ENCODE results near the gene PGLYRP2. TPM values are rescaled to one million over a fixed set of nuclear protein-coding genes. Genes with fewer than 3 reads are reported as not detected.

Gene PGLYRP2
- total RNA-seq, 1 donor from 2014 or later = not detected

- TF ChIP-seq, protein P1, sequence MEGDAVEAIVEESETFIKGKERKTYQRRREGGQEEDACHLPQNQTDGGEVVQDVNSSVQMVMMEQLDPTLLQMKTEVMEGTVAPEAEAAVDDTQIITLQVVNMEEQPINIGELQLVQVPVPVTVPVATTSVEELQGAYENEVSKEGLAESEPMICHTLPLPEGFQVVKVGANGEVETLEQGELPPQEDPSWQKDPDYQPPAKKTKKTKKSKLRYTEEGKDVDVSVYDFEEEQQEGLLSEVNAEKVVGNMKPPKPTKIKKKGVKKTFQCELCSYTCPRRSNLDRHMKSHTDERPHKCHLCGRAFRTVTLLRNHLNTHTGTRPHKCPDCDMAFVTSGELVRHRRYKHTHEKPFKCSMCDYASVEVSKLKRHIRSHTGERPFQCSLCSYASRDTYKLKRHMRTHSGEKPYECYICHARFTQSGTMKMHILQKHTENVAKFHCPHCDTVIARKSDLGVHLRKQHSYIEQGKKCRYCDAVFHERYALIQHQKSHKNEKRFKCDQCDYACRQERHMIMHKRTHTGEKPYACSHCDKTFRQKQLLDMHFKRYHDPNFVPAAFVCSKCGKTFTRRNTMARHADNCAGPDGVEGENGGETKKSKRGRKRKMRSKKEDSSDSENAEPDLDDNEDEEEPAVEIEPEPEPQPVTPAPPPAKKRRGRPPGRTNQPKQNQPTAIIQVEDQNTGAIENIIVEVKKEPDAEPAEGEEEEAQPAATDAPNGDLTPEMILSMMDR (IDR thresholded peaks at IDR 0.05) = no peak
- intact Hi-C loops (cut with DNase I) = no loop called here
- peak; percentile 64 for DNase-seq
- Histone ChIP-seq H3K27me3 (ENCODE audit: low read depth) (peaks cover 13% of the 10 kb centered on the region), H3K4me3 (peak overlapping the region; percentile 54), H3K27ac (peak overlapping the region; percentile 80), H3K36me3 (no peaks in the 10 kb centered on the region), H3K4me1 (peaks cover 12% of the 10 kb centered on the region), H3K9me3 (no peaks in the 10 kb centered on the region)
- peak; percentile 73 to 83 for ATAC-seq
These were observed 15.4 kb downstream of the PGLYRP2 start for GRCh38 chr19:15463861-15464371.

- ATAC-seq = no peak
- H3K4me1 ChIP-seq = peaks cover 5% of the 10 kb centered on the region
- no peaks in the 10 kb centered on the region for H3K9me3 ChIP-seq
- intact Hi-C loops (cut with DNase I) = no loop called here
- no peak overlapping the region for H3K4me3 ChIP-seq
- TF ChIP-seq, protein P1 (IDR thresholded peaks at IDR 0.05) = no peak
- H3K27ac ChIP-seq = no peak overlapping the region
- H3K36me3 ChIP-seq = no peaks in the 10 kb centered on the region
- no peak for DNase-seq
- peaks cover 24% of the 10 kb centered on the region for H3K27me3 ChIP-seq (ENCODE audit: low read depth)
These were observed 17.6 kb downstream of the PGLYRP2 start for GRCh38 chr19:15461694-15462093.

DNA sequence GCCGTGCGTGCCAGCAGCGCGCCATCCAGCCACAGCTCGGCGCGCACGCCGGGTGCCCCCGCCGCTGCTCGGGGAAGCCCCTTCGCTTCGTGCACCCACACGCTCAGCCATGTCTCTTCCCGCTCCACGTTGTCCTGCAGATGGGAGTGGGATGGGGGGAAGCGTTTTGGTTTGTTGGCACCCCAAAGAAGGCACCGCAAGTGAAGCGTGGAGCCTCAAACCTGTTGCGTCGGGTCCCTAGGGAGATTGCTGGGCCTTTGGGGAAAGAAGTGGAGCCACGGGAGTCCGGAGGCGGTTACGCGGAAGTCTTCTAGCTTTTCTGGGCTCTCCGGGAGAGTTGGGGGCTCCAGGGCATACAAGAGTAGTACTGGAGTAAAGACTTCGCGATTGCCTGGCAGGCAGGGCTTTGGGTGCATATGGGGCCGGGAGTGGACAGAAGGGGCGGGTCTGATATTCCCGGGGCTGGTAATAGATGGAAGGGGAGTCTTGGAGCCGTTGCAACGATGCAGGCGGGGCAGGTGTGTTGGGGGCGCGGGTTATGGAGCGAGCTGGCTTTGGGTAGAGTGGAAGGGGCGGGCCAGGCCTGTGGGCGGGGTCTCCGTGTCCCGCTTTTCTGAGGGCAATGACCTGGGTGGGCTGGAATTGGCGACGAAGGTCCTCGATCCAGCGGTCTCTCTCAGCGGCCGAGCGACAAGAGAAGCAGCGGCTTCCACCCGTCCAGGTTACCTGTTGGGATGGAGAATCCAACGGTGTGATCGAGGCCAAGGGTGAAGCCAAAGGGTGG, 21.4 kb downstream of the PGLYRP2 start:
- ATAC-seq (no peak), DNase-seq (no peak)
- peaks cover 6% of the 10 kb centered on the region for H3K4me1 ChIP-seq
- TF ChIP-seq, protein P1 (IDR thresholded peaks at IDR 0.05) = no peak
- H3K27ac ChIP-seq = no peak overlapping the region
- intact Hi-C loops (cut with DNase I) = no loop called here
- peaks cover 34% of the 10 kb centered on the region for H3K27me3 ChIP-seq (ENCODE audit: low read depth)
- H3K4me3 ChIP-seq = no peak overlapping the region
- no peaks in the 10 kb centered on the region for H3K9me3 ChIP-seq
- peaks cover 6% of the 10 kb centered on the region for H3K36me3 ChIP-seq

- intact Hi-C loops (cut with DNase I) = no loop called here
- H3K9me3 ChIP-seq = no peaks in the 10 kb centered on the region
- H3K27ac ChIP-seq = no peak overlapping the region
- TF ChIP-seq, protein P1 (IDR thresholded peaks at IDR 0.05) = no peak
- no peak for DNase-seq
- peaks cover 34% of the 10 kb centered on the region for H3K27me3 ChIP-seq (ENCODE audit: low read depth)
- ATAC-seq = no peak
- H3K36me3 ChIP-seq = peaks cover 6% of the 10 kb centered on the region
- H3K4me3 ChIP-seq = no peak overlapping the region
- H3K4me1 ChIP-seq = peaks cover 10% of the 10 kb centered on the region
These were observed 22.2 kb downstream of the PGLYRP2 start for GRCh38 chr19:15456871-15457700.

DNA sequence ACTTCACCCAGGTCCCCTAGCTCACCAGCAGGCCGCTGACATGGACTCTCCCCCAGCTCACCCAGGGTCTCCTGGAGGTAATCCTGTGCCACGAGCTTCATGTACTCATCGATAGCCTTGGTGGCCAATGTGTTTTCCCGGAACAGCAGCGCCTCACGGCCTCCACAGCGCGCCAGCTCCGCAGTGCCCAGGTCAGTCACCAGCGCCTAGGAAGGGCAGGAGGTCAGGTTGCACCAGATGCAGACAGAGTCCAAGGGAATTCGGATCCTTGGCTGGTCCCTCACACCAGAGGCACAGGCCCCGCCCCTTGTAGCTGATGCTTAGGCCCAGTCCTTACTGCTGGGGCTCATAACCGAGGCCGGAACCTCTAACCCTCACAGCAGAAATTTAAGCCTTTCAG, 22.9 kb downstream of the PGLYRP2 start:
- Histone ChIP-seq H3K4me3 (no peak overlapping the region), H3K4me1 (peaks cover 10% of the 10 kb centered on the region), H3K27me3 (ENCODE audit: low read depth) (peaks cover 34% of the 10 kb centered on the region), H3K9me3 (no peaks in the 10 kb centered on the region), H3K36me3 (peaks cover 6% of the 10 kb centered on the region), H3K27ac (no peak overlapping the region)
- ATAC-seq (no peak), DNase-seq (no peak)
- intact Hi-C loops (cut with DNase I) = no loop called here
- TF ChIP-seq, protein P1 (IDR thresholded peaks at IDR 0.05) = no peak

Data from lower lobe of right lung (tissue), 2 donors.